Neural progenitor cell (in vitro differentiated cells): Measurements from ENCODE around the gene TGOLN2. TPM values are rescaled to one million over a fixed set of nuclear protein-coding genes. Genes with fewer than 3 reads are reported as not detected.

Experiments used
- DNase-seq: peaks from one replicate; pipeline ENCODE4 v3.0.0-alpha.2; 2016; ENCODE audit warnings: low spot score
- H2AFZ ChIP-seq: fragments of 200-600 bp; sonication (generic); replicated peaks from 2 replicates; pipeline ENCODE4 v1.6.1; 2016; ENCODE audit warnings: antibody characterized with exemption
- H3F3A ChIP-seq: fragments of 200-600 bp; sonication (generic); 2 replicates; pipeline ENCODE4 v1.6.1; 2016; ENCODE audit warnings: antibody characterized with exemption, low read depth
- H3K27ac ChIP-seq: fragments of 200-600 bp; sonication (generic); 2 replicates; pipeline ENCODE4 v1.5.1; 2016; ENCODE audit warnings: mild to moderate bottlenecking
- H3K27me3 ChIP-seq: fragments of 200-600 bp; sonication (generic); 2 replicates; pipeline ENCODE4 v1.6.1; 2016; ENCODE audit warnings: mild to moderate bottlenecking, moderate library complexity
- H3K36me3 ChIP-seq: fragments of 200-600 bp; sonication (generic); 2 replicates; pipeline ENCODE4 v1.5.1; 2016
- H3K4me1 ChIP-seq: fragments of 200-600 bp; sonication (generic); 2 replicates; pipeline ENCODE4 v1.6.1; 2016; ENCODE audit warnings: mixed run types
- H3K4me2 ChIP-seq: fragments of 200-600 bp; sonication (generic); 2 replicates; pipeline ENCODE4 v1.6.1; 2016
- H3K4me3 ChIP-seq: fragments of 200-600 bp; sonication (generic); 2 replicates; pipeline ENCODE4 v1.5.1; 2016
- H3K79me2 ChIP-seq: fragments of 200-600 bp; sonication (generic); 2 replicates; pipeline ENCODE4 v1.6.1; 2016; ENCODE audit warnings: low read depth
- H3K9ac ChIP-seq: fragments of 200-600 bp; sonication (generic); 2 replicates; pipeline ENCODE4 v1.6.1; 2016
- H3K9me3 ChIP-seq: fragments of 200-600 bp; sonication (generic); 2 replicates; pipeline ENCODE4 v1.5.1; 2016; ENCODE audit warnings: low read depth
- H4K20me1 ChIP-seq: fragments of 200-600 bp; sonication (generic); 2 replicates; pipeline ENCODE4 v1.6.1; 2016; ENCODE audit warnings: low read depth
- H3K27ac Mint-ChIP-seq: 3 replicates; pipeline ENCODE4 v1.8.0; 2021; ENCODE audit warnings: mixed read lengths
- H3K27me3 Mint-ChIP-seq: 2 replicates; pipeline ENCODE4 v1.8.0; 2022; ENCODE audit warnings: low read depth, mild to moderate bottlenecking, inconsistent platforms, moderate library complexity, mixed read lengths; ENCODE audit not compliant: insufficient read depth
- H3K36me3 Mint-ChIP-seq: 3 replicates; pipeline ENCODE4 v1.8.0; 2021; ENCODE audit warnings: mixed read lengths
- H3K4me1 Mint-ChIP-seq: 3 replicates; pipeline ENCODE4 v1.8.0; 2021; ENCODE audit warnings: mixed read lengths
- H3K4me3 Mint-ChIP-seq: 3 replicates; pipeline ENCODE4 v1.8.0; 2021; ENCODE audit warnings: mild to moderate bottlenecking, moderate library complexity, mixed read lengths
- H3K9me3 Mint-ChIP-seq: 3 replicates; pipeline ENCODE4 v1.8.0; 2020; ENCODE audit warnings: mixed read lengths
- CTCF ChIP-seq: fragments of 200-600 bp; sonication (generic); IDR thresholded peaks from 2 replicates; pipeline ENCODE4 v1.5.1; 2017; ENCODE audit warnings: antibody characterized with exemption, mild to moderate bottlenecking
- EZH2 ChIP-seq: fragments of 200-600 bp; sonication (generic); IDR thresholded peaks from 2 replicates; pipeline ENCODE4 v1.6.1; 2017; ENCODE audit warnings: antibody characterized with exemption, mild to moderate bottlenecking, moderate library complexity
- EZH2phosphoT487 ChIP-seq: fragments of 200-600 bp; sonication (generic); IDR thresholded peaks from 2 replicates; pipeline ENCODE4 v1.6.1; 2017; ENCODE audit warnings: antibody characterized with exemption
- total RNA-seq: library from RNA; depleted of rRNA; stranded (reverse); fragments of >200 nt; gene quantifications from 2 replicates; pipeline ENCODE4 v1.2.3, GENCODE V29; 2015; ENCODE audit warnings: low replicate concordance

TGOLN2 gene
- 28.5 and 31.9 TPM in 2 replicates for total RNA-seq

GRCh38 chr2:85327822-85328617 is at the start of gene TGOLN2:
Gene TGOLN2, minus strand, starts transcription at chr2:85327989. Its CDS starts 27 bp downstream, at chr2:85327962.
- H3K9me3 ChIP-seq, result no peaks in the 10 kb centered on the region
- peaks cover 30% of the 10 kb centered on the region for H3K4me1 ChIP-seq
- no peaks in the 10 kb centered on the region for H3F3A ChIP-seq
- DNase-seq, result peak; percentile 97
- peak within 1 kb of the TSS; percentile 91 for H3K27ac ChIP-seq
- peaks cover 26% of the 10 kb centered on the region for H4K20me1 ChIP-seq
- H3K27me3 ChIP-seq, result no peaks in the 10 kb centered on the region
- peak within 1 kb of the TSS; percentile 79 for H3K4me3 ChIP-seq
- Mint-ChIP-seq H3K4me3 (peak within 1 kb of the TSS; percentile 97), H3K4me1 (peaks cover 39% of the 10 kb centered on the region), H3K27ac (peak within 1 kb of the TSS; percentile 99), H3K36me3 (peaks cover 13% of the 10 kb centered on the region), H3K9me3 (no peaks in the 10 kb centered on the region), H3K27me3 (peaks cover 3% of the 10 kb centered on the region)
- peak within 1 kb of the TSS; percentile 96 for H3K4me2 ChIP-seq
- no peaks in the 10 kb centered on the region for H3K36me3 ChIP-seq
- peaks cover 40% of the 10 kb centered on the region for H3K79me2 ChIP-seq
- TF ChIP-seq EZH2 (no peak), CTCF (peak; percentile 17), EZH2phosphoT487 (no peak)
- peak within 1 kb of the TSS; percentile 87 for H2AFZ ChIP-seq
- H3K9ac ChIP-seq, result peak within 1 kb of the TSS; percentile 75

GRCh38 chr2:85377083-85377482 is 49.3 kb upstream of the TGOLN2 start:
- H3K9me3 Mint-ChIP-seq, result peaks cover 12% of the 10 kb centered on the region
- Histone ChIP-seq H3K4me2 (no peak overlapping the region), H3K9ac (no peak overlapping the region), H3K79me2 (no peaks in the 10 kb centered on the region), H3K27me3 (no peaks in the 10 kb centered on the region), H3K36me3 (peaks cover 17% of the 10 kb centered on the region), H3K4me1 (no peaks in the 10 kb centered on the region), H3F3A (no peaks in the 10 kb centered on the region), H4K20me1 (no peaks in the 10 kb centered on the region), H3K27ac (no peak overlapping the region), H3K9me3 (peaks cover 16% of the 10 kb centered on the region), H3K4me3 (no peak overlapping the region), H2AFZ (no peak overlapping the region)
- no peak for DNase-seq
- TF ChIP-seq CTCF (no peak), EZH2 (no peak), EZH2phosphoT487 (no peak)
- peaks cover 42% of the 10 kb centered on the region for H3K36me3 Mint-ChIP-seq
- peaks cover 4% of the 10 kb centered on the region for H3K27me3 Mint-ChIP-seq
- no peaks in the 10 kb centered on the region for H3K4me1 Mint-ChIP-seq
- H3K27ac Mint-ChIP-seq, result no peak overlapping the region
- H3K4me3 Mint-ChIP-seq, result no peak overlapping the region

- Histone ChIP-seq H3K27ac (no peak overlapping the region), H3K4me1 (no peaks in the 10 kb centered on the region), H3K4me2 (no peak overlapping the region), H4K20me1 (no peaks in the 10 kb centered on the region), H3K36me3 (peaks cover 17% of the 10 kb centered on the region), H3K9ac (no peak overlapping the region), H3K79me2 (no peaks in the 10 kb centered on the region), H3K27me3 (no peaks in the 10 kb centered on the region), H3F3A (no peaks in the 10 kb centered on the region), H2AFZ (no peak overlapping the region), H3K9me3 (peaks cover 16% of the 10 kb centered on the region), H3K4me3 (no peak overlapping the region)
- no peak overlapping the region for H3K4me3 Mint-ChIP-seq
- H3K4me1 Mint-ChIP-seq, result no peaks in the 10 kb centered on the region
- peaks cover 10% of the 10 kb centered on the region for H3K9me3 Mint-ChIP-seq
- H3K27me3 Mint-ChIP-seq, result peaks cover 4% of the 10 kb centered on the region
- peaks cover 40% of the 10 kb centered on the region for H3K36me3 Mint-ChIP-seq
- no peak overlapping the region for H3K27ac Mint-ChIP-seq
- DNase-seq, result no peak
- no peak for TF ChIP-seq EZH2
- no peak for TF ChIP-seq CTCF
- no peak for TF ChIP-seq EZH2phosphoT487
Observed at GRCh38 chr2:85376291-85377065, 48.7 kb upstream of the TGOLN2 start.
